D721Med (cell line): ENCODE results near the gene ARL16.

Source experiments
- DNase-seq: peaks from one replicate; pipeline ENCODE4 v3.0.0; 2011; ENCODE audit warnings: low spot score; ENCODE audit not compliant: insufficient read length
- FAIRE-seq: peaks from 2 replicates; lab custom pipeline; 2011; peaks lifted over from hg19 to GRCh38; lab: Jason Lieb, UNC
- TF ChIP-seq, protein P1 (sequence below): IDR thresholded peaks from 2 replicates; pipeline ENCODE4 v1.5.1; 2012; ENCODE audit warnings: mild to moderate bottlenecking, control low read depth; ENCODE audit not compliant: insufficient read depth; ENCODE audit errors: missing control alignments

ARL16 gene

DNA sequence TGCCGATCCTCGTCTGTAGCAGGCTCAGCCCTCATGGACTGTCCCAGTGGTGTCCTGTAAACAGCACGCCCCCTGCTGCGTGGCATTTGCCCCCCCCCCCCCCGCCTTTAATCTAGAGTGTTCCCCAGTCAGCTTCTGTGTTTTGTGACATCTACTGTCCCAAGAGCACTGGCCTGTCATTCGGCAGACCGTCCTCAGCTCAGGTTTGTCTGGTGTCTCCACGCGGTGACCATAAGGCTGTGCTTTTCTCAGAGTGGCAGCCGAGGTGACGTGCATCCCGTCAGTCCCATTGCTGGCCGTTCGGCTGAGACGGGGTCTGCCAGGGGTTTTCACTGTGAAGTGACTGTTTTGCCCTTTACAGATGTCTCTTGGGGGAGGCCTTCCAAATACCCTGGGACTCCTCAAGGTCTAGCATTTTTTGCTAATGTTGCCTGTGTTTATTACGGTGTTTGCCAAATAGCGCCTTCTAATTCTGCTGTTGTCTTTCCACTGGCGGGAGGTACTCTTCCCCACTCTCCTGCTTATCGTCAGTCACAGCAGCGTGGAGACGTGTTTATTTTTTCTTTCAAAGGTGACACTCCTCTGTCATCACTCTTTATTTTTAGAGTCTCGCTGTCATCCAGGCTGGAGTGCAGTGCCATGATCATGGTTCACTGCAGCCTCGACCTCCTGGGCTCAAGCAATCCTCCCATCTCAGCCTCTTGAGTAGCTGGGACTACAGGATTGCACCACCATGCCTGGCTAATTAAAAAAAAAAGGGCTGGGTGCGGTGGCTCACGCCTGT lies 13.9 kb upstream of the ARL16 start:
- TF ChIP-seq, protein P1, sequence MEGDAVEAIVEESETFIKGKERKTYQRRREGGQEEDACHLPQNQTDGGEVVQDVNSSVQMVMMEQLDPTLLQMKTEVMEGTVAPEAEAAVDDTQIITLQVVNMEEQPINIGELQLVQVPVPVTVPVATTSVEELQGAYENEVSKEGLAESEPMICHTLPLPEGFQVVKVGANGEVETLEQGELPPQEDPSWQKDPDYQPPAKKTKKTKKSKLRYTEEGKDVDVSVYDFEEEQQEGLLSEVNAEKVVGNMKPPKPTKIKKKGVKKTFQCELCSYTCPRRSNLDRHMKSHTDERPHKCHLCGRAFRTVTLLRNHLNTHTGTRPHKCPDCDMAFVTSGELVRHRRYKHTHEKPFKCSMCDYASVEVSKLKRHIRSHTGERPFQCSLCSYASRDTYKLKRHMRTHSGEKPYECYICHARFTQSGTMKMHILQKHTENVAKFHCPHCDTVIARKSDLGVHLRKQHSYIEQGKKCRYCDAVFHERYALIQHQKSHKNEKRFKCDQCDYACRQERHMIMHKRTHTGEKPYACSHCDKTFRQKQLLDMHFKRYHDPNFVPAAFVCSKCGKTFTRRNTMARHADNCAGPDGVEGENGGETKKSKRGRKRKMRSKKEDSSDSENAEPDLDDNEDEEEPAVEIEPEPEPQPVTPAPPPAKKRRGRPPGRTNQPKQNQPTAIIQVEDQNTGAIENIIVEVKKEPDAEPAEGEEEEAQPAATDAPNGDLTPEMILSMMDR: no peak
- FAIRE-seq (no peak), DNase-seq (no peak)

DNA sequence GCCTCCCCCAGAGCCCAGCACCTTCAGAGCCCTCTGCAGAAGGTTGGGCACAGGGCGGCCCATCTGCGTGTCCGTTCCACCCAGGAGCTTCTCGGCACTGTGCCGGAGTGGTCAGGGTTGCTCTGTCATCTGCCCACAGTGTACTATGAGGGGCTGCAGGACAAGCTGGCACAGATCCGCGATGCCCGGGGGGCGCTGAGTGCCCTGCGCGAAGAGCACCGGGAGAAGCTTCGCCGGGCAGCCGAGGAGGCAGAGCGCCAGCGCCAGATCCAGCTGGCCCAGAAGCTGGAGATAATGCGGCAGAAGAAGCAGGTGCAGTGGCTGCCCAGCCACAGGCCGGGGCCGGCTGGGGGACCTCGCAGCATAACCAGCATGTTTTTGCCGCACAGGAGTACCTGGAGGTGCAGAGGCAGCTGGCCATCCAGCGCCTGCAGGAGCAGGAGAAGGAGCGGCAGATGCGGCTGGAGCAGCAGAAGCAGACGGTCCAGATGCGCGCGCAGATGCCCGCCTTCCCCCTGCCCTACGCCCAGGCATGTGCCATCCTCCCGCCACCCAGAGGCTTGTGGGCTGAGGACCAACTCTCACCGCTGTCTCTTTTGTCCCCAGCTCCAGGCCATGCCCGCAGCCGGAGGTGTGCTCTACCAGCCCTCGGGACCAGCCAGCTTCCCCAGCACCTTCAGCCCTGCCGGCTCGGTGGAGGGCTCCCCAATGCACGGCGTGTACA lies 12.8 kb upstream of the ARL16 start:
- DNase-seq (no peak), FAIRE-seq (no peak)
- TF ChIP-seq, protein P1: no peak

DNA sequence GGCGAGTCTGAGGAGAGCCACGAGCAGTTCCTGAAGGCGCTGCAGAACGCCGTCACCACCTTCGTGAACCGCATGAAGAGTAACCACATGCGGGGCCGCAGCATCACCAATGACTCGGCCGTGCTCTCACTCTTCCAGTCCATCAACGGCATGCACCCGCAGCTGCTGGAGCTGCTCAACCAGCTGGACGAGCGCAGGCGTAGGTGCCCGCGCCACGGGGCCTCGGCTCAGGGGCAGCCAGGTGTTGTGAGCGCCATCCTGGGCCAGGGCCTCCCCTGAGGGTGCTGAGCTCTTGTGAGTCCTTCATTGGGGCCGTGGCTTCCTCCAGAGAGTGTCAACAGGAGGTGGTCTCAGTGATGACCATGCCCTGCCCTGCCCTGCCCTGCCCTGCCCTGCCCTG lies 12.2 kb upstream of the ARL16 start:
- FAIRE-seq (no peak), DNase-seq (no peak)
- TF ChIP-seq, protein P1: no peak

DNA sequence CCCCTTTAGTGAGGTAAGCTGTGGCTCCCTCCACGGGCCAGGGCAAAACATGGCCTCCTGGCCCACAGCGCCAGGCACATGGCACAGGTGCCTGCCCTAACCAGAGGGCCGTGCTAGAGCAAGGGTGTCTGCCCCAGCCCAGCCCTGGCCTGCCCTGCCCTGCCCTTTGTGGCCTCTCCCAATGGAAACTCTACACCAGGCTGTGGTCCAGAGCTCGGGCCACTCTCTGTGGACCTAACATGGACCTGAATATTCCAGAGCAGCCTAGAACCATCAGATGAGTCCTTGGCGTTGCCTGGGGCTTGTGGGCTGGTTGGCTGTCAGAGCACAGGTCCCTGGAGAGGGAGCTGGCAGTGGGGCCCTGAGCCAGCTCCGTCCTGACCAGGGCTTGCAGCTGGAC lies 11.6 kb upstream of the ARL16 start:
- no peak for DNase-seq
- TF ChIP-seq, protein P1: no peak
- no peak for FAIRE-seq

DNA sequence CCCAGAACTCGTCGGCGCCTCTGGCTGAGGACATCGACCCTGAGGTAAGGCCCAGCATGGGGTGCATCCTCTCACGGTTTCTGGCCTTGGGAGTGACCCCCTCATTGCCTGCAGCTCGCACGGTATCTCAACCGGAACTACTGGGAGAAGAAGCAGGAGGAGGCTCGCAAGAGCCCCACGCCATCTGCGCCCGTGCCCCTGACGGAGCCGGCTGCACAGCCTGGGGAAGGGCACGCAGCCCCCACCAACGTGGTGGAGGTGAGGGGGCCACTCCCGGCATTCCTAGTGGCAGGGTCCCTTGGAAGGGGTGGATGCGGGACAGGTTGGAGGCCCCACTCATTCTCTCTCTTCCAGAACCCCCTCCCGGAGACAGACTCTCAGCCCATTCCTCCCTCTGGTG lies 11.2 kb upstream of the ARL16 start:
- FAIRE-seq (no peak), DNase-seq (no peak)
- TF ChIP-seq, protein P1: no peak

DNA sequence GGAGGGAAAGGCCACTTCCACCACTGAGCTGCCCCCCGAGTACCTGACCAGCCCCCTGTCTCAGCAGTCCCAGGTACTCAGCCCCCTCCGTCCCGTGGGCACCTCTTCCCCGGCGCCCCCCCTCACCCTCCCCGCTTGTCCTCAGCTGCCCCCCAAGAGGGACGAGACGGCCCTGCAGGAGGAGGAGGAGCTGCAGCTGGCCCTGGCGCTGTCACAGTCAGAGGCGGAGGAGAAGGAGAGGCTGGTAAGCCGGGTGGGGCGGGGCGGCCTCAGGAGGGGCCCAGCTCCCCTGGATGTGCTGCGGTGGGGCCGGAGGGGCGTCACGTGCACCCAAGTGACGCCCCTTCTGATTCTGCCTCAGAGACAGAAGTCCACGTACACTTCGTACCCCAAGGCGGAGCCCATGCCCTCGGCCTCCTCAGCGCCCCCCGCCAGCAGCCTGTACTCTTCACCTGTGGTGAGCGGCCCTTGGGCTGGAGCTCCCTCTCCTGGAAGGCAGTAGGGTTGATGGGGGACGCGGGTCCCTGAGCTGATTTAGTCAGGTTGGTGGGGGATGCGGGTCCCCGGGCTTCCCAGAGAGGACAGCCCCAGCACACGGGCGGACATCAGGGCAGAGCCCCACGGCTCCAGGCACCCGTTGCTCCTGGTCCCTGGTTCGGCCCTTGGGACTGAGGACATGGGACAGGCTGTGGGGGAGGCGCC lies 10.1 kb upstream of the ARL16 start:
- FAIRE-seq (no peak), DNase-seq (no peak)
- TF ChIP-seq, protein P1: peak; percentile 24
